CD4-positive, alpha-beta T cell (primary cell): ENCODE results near the gene ERP27. TPM values are rescaled to one million over a fixed set of nuclear protein-coding genes. Genes with fewer than 3 reads are reported as not detected.

Experiments
- ATAC-seq: fragments of 200-7000 bp; cut with Tn5 transposase; one replicate; pipeline ENCODE4 v1.10.0; 2022; ENCODE audit warnings: mild to moderate bottlenecking; ENCODE audit not compliant: poor library complexity
- CTCF ChIA-PET: fragments of 350-600 bp; sonication (Branson Sonifier 250); formaldehyde crosslinking; loops from one replicate; lab custom pipeline; 2021; ENCODE audit warnings: antibody characterized with exemption, inconsistent platforms; lab: Charles Lee
- POLR2A ChIA-PET: fragments of 350-600 bp; sonication (Branson Sonifier 250); formaldehyde crosslinking; loops from one replicate; lab custom pipeline; 2021; ENCODE audit warnings: antibody characterized with exemption, inconsistent platforms; lab: Charles Lee
- DNase-seq, 14 experiments: peaks; one replicate each; pipeline ENCODE4 v3.0.0-alpha.2; 2013 to 2020; ENCODE audit warnings: mixed read lengths in 2 of 14
- H3K27ac ChIP-seq, 2 donors: one replicate each; pipeline versions ENCODE4 v1.5.1 to v1.7.0; 2013; ENCODE audit warnings: low read length in 2 of 2, low read depth in 1 of 2, mild to moderate bottlenecking in 1 of 2
- H3K27me3 ChIP-seq, 2 experiments: 1 replicate in 1 of 2; 2 replicates in 1 of 2; pipeline versions ENCODE4 v1.6.1 to v1.7.0; 2013; ENCODE audit warnings: low read length in 2 of 2, control low read depth in 1 of 2, mild to moderate bottlenecking in 1 of 2, moderate library complexity in 1 of 2; ENCODE audit not compliant: insufficient read depth in 2 of 2, control insufficient read depth in 1 of 2
- H3K36me3 ChIP-seq: one replicate; pipeline ENCODE4 v1.6.1; 2013; ENCODE audit warnings: low read length, control low read depth; ENCODE audit not compliant: insufficient read depth
- H3K4me1 ChIP-seq: one replicate; pipeline ENCODE4 v1.6.1; 2013; ENCODE audit warnings: low read length, control low read depth; ENCODE audit not compliant: insufficient read depth
- H3K4me3 ChIP-seq: one replicate; pipeline ENCODE4 v1.5.1; 2013; ENCODE audit warnings: mild to moderate bottlenecking, low read length, moderate library complexity
- H3K9me3 ChIP-seq, 2 experiments: 1 replicate in 1 of 2; 2 replicates in 1 of 2; pipeline versions ENCODE4 v1.6.1 to v1.7.0; 2013; ENCODE audit warnings: low read length in 2 of 2, mild to moderate bottlenecking in 2 of 2, control low read depth in 1 of 2, moderate library complexity in 1 of 2; ENCODE audit not compliant: control insufficient read depth in 1 of 2, insufficient read depth in 1 of 2
- H3K27ac Mint-ChIP-seq: one replicate; pipeline ENCODE4 v1.8.0; 2020; ENCODE audit warnings: mixed read lengths
- H3K27me3 Mint-ChIP-seq: one replicate; pipeline ENCODE4 v1.8.0; 2021; ENCODE audit warnings: mixed read lengths
- H3K36me3 Mint-ChIP-seq: one replicate; pipeline ENCODE4 v1.8.0; 2021; ENCODE audit warnings: low read depth, mixed read lengths
- H3K4me1 Mint-ChIP-seq: one replicate; pipeline ENCODE4 v1.8.0; 2021; ENCODE audit warnings: low read depth, mixed read lengths
- H3K4me3 Mint-ChIP-seq: one replicate; pipeline ENCODE4 v1.8.0; 2020; ENCODE audit warnings: mild to moderate bottlenecking, mixed read lengths
- H3K9me3 Mint-ChIP-seq: one replicate; pipeline ENCODE4 v1.8.0; 2020; ENCODE audit warnings: mixed read lengths
- CTCF ChIP-seq: fragments of 200-600 bp; IDR thresholded peaks from one replicate; pipeline ENCODE4 v1.8.0; 2022; ENCODE audit warnings: antibody characterized with exemption, mild to moderate bottlenecking
- intact Hi-C, 2 experiments: fragments of 100-400 bp; cut with DNase I in 1 of 2; cut with micrococcal nuclease in 1 of 2; formaldehyde crosslinking; loops; one replicate each; pipeline versions ENCODE4 v1.15.1 to v1.9.0; 2023 to 2025; cut with DNase I, micrococcal nuclease
- total RNA-seq, 174 experiments: library from RNA in 2 of 174; stranded (reverse) in 2 of 174; gene quantifications; one replicate each; pipeline ENCODE4 v1.2.3 and lab custom pipeline; 2021 to 2026

The ERP27 gene
- total RNA-seq, 2 experiments from 2014 or later = 16.2 to 17.1 TPM

GRCh38 chr12:14942196-14942931, 4.0 kb upstream of the ERP27 start:
- peaks cover 78% of the 10 kb centered on the region for H3K36me3 ChIP-seq
- no peaks in the 10 kb centered on the region for H3K9me3 ChIP-seq
- Mint-ChIP-seq H3K9me3 (peaks cover 3% of the 10 kb centered on the region), H3K4me3 (peak overlapping the region; percentile 40), H3K36me3 (peaks cover 94% of the 10 kb centered on the region), H3K4me1 (peaks cover 86% of the 10 kb centered on the region), H3K27me3 (no peaks in the 10 kb centered on the region), H3K27ac (peak overlapping the region; percentile 72)
- H3K27ac ChIP-seq = no peak overlapping the region
- intact Hi-C loops = no loop called here
- no peak for DNase-seq
- no peak for TF ChIP-seq CTCF
- ChIA-PET CTCF (interaction anchor here (2.2 kb wide), 1 partner anchor 53 kb away, joined by 11 read pairs; no protein-coding TSS in a partner anchor), POLR2A (interaction anchor here (1.1 to 7.7 kb wide), 2 partner anchors 11 to 17 kb away, joined by 3 to 71 read pairs; partner anchors contain the start of gene ARHGDIB)
- H3K4me1 ChIP-seq = peaks cover 30% of the 10 kb centered on the region
- no peak overlapping the region for H3K4me3 ChIP-seq
- H3K27me3 ChIP-seq = no peaks in the 10 kb centered on the region
- ATAC-seq = peak; percentile 5

GRCh38 chr12:14941369-14941768, 3.0 kb upstream of the ERP27 start:
- intact Hi-C loops = no loop called here
- Histone ChIP-seq H3K4me3 (no peak overlapping the region), H3K27ac (no peak overlapping the region), H3K36me3 (peaks cover 77% of the 10 kb centered on the region), H3K9me3 (no peaks in the 10 kb centered on the region), H3K4me1 (peaks cover 21% of the 10 kb centered on the region), H3K27me3 (no peaks in the 10 kb centered on the region)
- peaks cover 3% of the 10 kb centered on the region for H3K9me3 Mint-ChIP-seq
- H3K27ac Mint-ChIP-seq = peak overlapping the region; percentile 72
- peak; percentile 4 for ATAC-seq
- ChIA-PET POLR2A (interaction anchor here (0.7 to 7.7 kb wide), 5 partner anchors 9 to 172 kb away, joined by 3 to 71 read pairs (median 5); partner anchors contain the start of gene ARHGDIB), CTCF (interaction anchor here (0.7 to 2.2 kb wide), 2 partner anchors 18 to 54 kb away, joined by 3 to 11 read pairs; no protein-coding TSS in a partner anchor)
- DNase-seq = no peak
- no peaks in the 10 kb centered on the region for H3K27me3 Mint-ChIP-seq
- peaks cover 86% of the 10 kb centered on the region for H3K4me1 Mint-ChIP-seq
- no peak overlapping the region for H3K4me3 Mint-ChIP-seq
- TF ChIP-seq CTCF = no peak
- H3K36me3 Mint-ChIP-seq = peaks cover 94% of the 10 kb centered on the region

- POLR2A ChIA-PET = interaction anchor here (0.6 to 7.7 kb wide), 8 partner anchors 8 to 58 kb away, joined by 3 to 71 read pairs (median 9); partner anchors contain the start of gene ARHGDIB
- CTCF ChIA-PET = interaction anchor here (0.8 to 3.6 kb wide), 5 partner anchors 11 to 58 kb away, joined by 3 to 30 read pairs (median 3); no protein-coding TSS in a partner anchor
These were observed 648 bp downstream of the ERP27 start for GRCh38 chr12:14937689-14938088.

More at GRCh38 chr12:14937689-14938088, 648 bp downstream of the ERP27 start:
- peak; percentile 59 for TF ChIP-seq CTCF
- DNase-seq = peak in 5 of 14 experiments; percentile 33 to 68 (median 55)
- Histone ChIP-seq H3K27me3 (no peaks in the 10 kb centered on the region), H3K36me3 (peaks cover 83% of the 10 kb centered on the region), H3K4me3 (no peak overlapping the region), H3K4me1 (peaks cover 17% of the 10 kb centered on the region), H3K27ac (no peak overlapping the region), H3K9me3 (no peaks in the 10 kb centered on the region)
- peaks cover 3% of the 10 kb centered on the region for H3K9me3 Mint-ChIP-seq
- peaks cover 95% of the 10 kb centered on the region for H3K36me3 Mint-ChIP-seq
- H3K4me3 Mint-ChIP-seq = no peak overlapping the region
- intact Hi-C loops = loop anchor here (2.0 kb wide), 4 partner anchors 19 to 91 kb away; no protein-coding TSS in a partner anchor
- no peaks in the 10 kb centered on the region for H3K27me3 Mint-ChIP-seq
- ATAC-seq = peak; percentile 35
- H3K27ac Mint-ChIP-seq = peak overlapping the region; percentile 72
- H3K4me1 Mint-ChIP-seq = peaks cover 63% of the 10 kb centered on the region
